Measurements from ENCODE around the gene CD38. TPM values are rescaled to one million over a fixed set of nuclear protein-coding genes. Genes with fewer than 3 reads are reported as not detected.

CD38 gene
- total and polyA plus RNA-seq, 4 donors, result 3.2 to 9.4 (median 5.3) TPM

DNA sequence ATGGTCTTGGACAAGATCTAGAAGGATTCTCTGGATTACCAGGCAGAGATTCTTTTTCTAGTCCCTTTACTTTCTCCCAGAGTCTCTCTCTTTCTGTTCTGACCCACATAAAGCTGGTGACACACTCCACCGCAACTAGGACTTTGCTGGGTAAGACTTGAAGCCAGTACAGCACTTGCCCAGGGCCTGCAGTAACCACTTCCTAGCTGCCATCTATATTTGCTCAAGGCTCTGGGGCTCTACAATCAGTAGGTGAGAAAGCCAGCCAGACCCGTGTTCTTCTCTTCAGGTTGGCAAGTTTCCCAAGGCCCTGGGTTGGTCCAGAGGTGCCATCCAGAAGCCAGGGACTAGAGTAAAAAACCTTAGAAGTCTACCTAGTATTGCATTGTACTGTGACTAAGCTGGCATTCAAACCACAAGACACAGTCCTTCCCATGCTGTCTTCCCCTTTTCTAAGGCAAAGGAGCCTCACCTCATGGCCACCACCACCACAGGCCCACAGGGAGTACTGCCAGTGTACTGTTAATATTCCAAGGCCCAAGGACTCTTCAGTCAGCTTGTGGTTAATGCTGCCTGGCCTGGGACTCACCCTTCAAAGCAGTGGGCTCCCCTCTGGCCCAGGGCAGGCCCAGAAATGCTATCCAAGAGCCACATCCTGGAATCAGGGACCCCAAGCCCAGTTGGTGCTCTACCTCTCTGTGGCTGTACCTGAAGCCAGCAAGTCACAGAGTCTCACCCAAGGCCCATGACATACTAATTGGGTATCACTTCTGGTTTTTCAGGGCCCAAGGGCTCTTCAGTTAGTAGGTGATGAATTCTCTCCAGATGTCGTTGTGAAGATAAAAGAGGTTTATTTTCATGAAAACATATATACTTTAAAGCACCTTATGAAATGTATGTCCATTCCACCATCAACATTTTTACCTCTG lies 54.7 kb downstream of the CD38 start (continued):
- TF ChIP-seq, protein P1, sequence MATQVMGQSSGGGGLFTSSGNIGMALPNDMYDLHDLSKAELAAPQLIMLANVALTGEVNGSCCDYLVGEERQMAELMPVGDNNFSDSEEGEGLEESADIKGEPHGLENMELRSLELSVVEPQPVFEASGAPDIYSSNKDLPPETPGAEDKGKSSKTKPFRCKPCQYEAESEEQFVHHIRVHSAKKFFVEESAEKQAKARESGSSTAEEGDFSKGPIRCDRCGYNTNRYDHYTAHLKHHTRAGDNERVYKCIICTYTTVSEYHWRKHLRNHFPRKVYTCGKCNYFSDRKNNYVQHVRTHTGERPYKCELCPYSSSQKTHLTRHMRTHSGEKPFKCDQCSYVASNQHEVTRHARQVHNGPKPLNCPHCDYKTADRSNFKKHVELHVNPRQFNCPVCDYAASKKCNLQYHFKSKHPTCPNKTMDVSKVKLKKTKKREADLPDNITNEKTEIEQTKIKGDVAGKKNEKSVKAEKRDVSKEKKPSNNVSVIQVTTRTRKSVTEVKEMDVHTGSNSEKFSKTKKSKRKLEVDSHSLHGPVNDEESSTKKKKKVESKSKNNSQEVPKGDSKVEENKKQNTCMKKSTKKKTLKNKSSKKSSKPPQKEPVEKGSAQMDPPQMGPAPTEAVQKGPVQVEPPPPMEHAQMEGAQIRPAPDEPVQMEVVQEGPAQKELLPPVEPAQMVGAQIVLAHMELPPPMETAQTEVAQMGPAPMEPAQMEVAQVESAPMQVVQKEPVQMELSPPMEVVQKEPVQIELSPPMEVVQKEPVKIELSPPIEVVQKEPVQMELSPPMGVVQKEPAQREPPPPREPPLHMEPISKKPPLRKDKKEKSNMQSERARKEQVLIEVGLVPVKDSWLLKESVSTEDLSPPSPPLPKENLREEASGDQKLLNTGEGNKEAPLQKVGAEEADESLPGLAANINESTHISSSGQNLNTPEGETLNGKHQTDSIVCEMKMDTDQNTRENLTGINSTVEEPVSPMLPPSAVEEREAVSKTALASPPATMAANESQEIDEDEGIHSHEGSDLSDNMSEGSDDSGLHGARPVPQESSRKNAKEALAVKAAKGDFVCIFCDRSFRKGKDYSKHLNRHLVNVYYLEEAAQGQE (IDR thresholded peaks at IDR 0.05), result no peak
- no peak for TF ChIP-seq YY1 (IDR thresholded peaks at IDR 0.05)
- no peak for TF ChIP-seq NR2F2 (IDR thresholded peaks at IDR 0.05)
- no peak for TF ChIP-seq EGR1 (IDR thresholded peaks at IDR 0.05; ENCODE audit: low read depth in 2 of 2)
- no peak for TF ChIP-seq FOXA2 (IDR thresholded peaks at IDR 0.05)
- TF ChIP-seq, protein P2, sequence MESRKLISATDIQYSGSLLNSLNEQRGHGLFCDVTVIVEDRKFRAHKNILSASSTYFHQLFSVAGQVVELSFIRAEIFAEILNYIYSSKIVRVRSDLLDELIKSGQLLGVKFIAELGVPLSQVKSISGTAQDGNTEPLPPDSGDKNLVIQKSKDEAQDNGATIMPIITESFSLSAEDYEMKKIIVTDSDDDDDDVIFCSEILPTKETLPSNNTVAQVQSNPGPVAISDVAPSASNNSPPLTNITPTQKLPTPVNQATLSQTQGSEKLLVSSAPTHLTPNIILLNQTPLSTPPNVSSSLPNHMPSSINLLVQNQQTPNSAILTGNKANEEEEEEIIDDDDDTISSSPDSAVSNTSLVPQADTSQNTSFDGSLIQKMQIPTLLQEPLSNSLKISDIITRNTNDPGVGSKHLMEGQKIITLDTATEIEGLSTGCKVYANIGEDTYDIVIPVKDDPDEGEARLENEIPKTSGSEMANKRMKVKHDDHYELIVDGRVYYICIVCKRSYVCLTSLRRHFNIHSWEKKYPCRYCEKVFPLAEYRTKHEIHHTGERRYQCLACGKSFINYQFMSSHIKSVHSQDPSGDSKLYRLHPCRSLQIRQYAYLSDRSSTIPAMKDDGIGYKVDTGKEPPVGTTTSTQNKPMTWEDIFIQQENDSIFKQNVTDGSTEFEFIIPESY (IDR thresholded peaks at IDR 0.05), result no peak
- TF ChIP-seq TAF1 (conservative IDR thresholded peaks at IDR 0.05), result no peak

DNA sequence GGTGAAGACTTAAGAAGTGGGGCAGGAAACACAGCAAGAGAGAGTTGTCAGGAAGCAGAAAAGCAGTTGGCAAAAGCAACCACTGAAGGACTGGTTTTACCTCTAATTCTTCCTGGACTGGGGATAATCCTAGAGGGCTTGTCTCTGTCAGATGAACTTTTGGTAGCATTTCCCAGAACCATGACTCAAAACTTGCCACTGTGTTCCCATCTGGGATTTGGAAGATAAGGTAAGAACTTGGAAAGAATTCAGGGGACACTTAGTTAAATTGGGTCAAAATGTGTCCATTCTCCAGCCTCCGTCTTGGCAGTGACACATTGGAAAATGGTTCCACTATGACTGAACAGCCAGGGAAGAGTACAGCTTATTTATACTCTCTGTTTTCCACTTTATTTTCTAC lies 55.7 kb downstream of the CD38 start:
- Histone ChIP-seq H3K4me1 (ENCODE audit: control insufficient read depth in 4 of 4, insufficient read depth in 4 of 4, low read length in 3 of 4) (no peaks in the 10 kb centered on the region), H3K27me3 (ENCODE audit: control insufficient read depth in 4 of 4, insufficient read depth in 4 of 4, low read length in 3 of 4) (no peaks in the 10 kb centered on the region), H3K9me3 (ENCODE audit: control insufficient read depth in 4 of 4, low read length in 3 of 4) (no peaks in the 10 kb centered on the region), H3K4me3 (ENCODE audit: low read depth in 1 of 3, low read length in 3 of 3) (no peak overlapping the region), H3K27ac (ENCODE audit: low read depth in 1 of 2, low read length in 2 of 2) (no peak overlapping the region), H3K36me3 (ENCODE audit: control insufficient read depth in 4 of 4, insufficient read depth in 3 of 4, low read depth in 1 of 4, low read length in 3 of 4) (no peaks in the 10 kb centered on the region), H3K9ac (ENCODE audit: low read depth in 1 of 2, low read length in 2 of 2) (no peak overlapping the region)
- 97% methylated on average over 1 of the region's 1 CpG for whole genome bisulfite sequencing
- DNase-seq (ENCODE audit: low spot score), result no peak
- TF ChIP-seq NR2F2 (IDR thresholded peaks at IDR 0.05), result peak; percentile 61
- no peak for TF ChIP-seq RXRA (IDR thresholded peaks at IDR 0.05)

DNA sequence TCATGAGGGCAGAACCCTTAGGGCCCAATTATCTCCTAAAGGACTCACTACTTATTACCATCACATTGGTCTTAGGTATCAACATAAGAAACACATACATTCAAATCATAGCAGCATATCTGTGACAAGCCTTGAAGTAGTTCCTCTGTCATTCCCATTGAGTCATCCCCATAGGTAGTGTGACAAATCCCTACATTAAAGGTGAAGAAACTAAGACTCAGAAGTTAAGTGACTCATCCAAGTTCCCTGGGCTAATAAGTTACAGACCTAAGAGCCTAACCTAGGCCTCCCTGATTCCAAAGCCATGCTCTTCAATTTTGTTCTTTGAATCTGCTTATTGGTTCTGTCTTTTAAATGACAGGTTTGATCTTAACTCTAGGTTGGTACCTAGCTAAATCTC lies 58.2 kb downstream of the CD38 start:
- H3K27me3 ChIP-seq (ENCODE audit: control insufficient read depth in 4 of 4, insufficient read depth in 4 of 4, low read length in 3 of 4), result no peaks in the 10 kb centered on the region
- H3K36me3 ChIP-seq (ENCODE audit: control insufficient read depth in 4 of 4, insufficient read depth in 3 of 4, low read depth in 1 of 4, low read length in 3 of 4), result no peaks in the 10 kb centered on the region
- TF ChIP-seq FOXA1 (IDR thresholded peaks at IDR 0.05) (no peak), SP1 (IDR thresholded peaks at IDR 0.05) (no peak), JUND (IDR thresholded peaks at IDR 0.05) (no peak), EGR1 (IDR thresholded peaks at IDR 0.05; ENCODE audit: low read depth in 2 of 2) (no peak), YY1 (IDR thresholded peaks at IDR 0.05) (no peak)
- TF ChIP-seq, protein P3, sequence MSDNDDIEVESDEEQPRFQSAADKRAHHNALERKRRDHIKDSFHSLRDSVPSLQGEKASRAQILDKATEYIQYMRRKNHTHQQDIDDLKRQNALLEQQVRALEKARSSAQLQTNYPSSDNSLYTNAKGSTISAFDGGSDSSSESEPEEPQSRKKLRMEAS (IDR thresholded peaks at IDR 0.05), result no peak
- TF ChIP-seq, protein P1 (IDR thresholded peaks at IDR 0.05), result no peak
- TF ChIP-seq, protein P4, sequence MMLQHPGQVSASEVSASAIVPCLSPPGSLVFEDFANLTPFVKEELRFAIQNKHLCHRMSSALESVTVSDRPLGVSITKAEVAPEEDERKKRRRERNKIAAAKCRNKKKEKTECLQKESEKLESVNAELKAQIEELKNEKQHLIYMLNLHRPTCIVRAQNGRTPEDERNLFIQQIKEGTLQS (IDR thresholded peaks at IDR 0.05), result no peak
- TF ChIP-seq, protein P2 (IDR thresholded peaks at IDR 0.05), result no peak
- no peak overlapping the region for H3K4me3 ChIP-seq (ENCODE audit: low read depth in 1 of 3, low read length in 3 of 3)
- DNase-seq (ENCODE audit: low spot score), result no peak
- no peak overlapping the region for H3K27ac ChIP-seq (ENCODE audit: low read depth in 1 of 2, low read length in 2 of 2)
- H3K9me3 ChIP-seq (ENCODE audit: control insufficient read depth in 4 of 4, low read length in 3 of 4), result no peaks in the 10 kb centered on the region
- H3K4me1 ChIP-seq (ENCODE audit: control insufficient read depth in 4 of 4, insufficient read depth in 4 of 4, low read length in 3 of 4), result no peaks in the 10 kb centered on the region
- no peak overlapping the region for H3K9ac ChIP-seq (ENCODE audit: low read depth in 1 of 2, low read length in 2 of 2)
